Measurements from ENCODE around the gene ZBTB38. TPM values are rescaled to one million over a fixed set of nuclear protein-coding genes. Genes with fewer than 3 reads are reported as not detected.

ZBTB38 gene
- total and polyA plus RNA-seq, 2 donors (not counting 3 experiments of a cell fraction or from before 2014, with no cell fraction given), result 31.1 to 85.2 TPM

GRCh38 chr3:141372656-141373055 is 4.4 kb downstream of the ZBTB38 start:
- intact Hi-C loops (cut with micrococcal nuclease), result no loop called here
- Histone ChIP-seq H2AFZ (ENCODE audit: low read depth, low read length) (no peak overlapping the region), H3K9me1 (replicated peaks; ENCODE audit: control insufficient read depth, extremely low read depth, insufficient read depth, low read length) (no peaks in the 10 kb centered on the region), H3K9ac (replicated peaks; ENCODE audit: extremely low read depth, insufficient read depth, low read length) (no peak overlapping the region), H3K27me3 (ENCODE audit: control insufficient read depth in 2 of 2, insufficient read depth in 2 of 2, low read length in 2 of 2) (no peaks in the 10 kb centered on the region), H4K20me1 (replicated peaks; ENCODE audit: control insufficient read depth, extremely low read depth, insufficient read depth, low read length) (no peaks in the 10 kb centered on the region), H3K4me1 (ENCODE audit: control insufficient read depth, extremely low read depth, insufficient read depth, low read length) (peaks cover 27% of the 10 kb centered on the region), H3K79me2 (ENCODE audit: control insufficient read depth, insufficient read depth, low read length) (peaks cover 36% of the 10 kb centered on the region), H3K4me2 (ENCODE audit: insufficient read depth, low read length) (no peak overlapping the region), H3K9me3 (replicated peaks; ENCODE audit: control insufficient read depth, insufficient read depth, low read length) (no peaks in the 10 kb centered on the region), H3K4me3 (replicated peaks in 1 of 3; ENCODE audit: insufficient read depth in 1 of 3, low read depth in 1 of 3, low read length in 3 of 3) (no peak overlapping the region), H3K27ac (ENCODE audit: insufficient read depth, low read depth, low read length) (no peak overlapping the region), H3K36me3 (ENCODE audit: control insufficient read depth in 2 of 2, extremely low read depth in 1 of 2, insufficient read depth in 2 of 2, low read length in 2 of 2) (peaks cover 2 to 6% of the 10 kb centered on the region in 2 experiments)
- POLR2A ChIA-PET, result no interaction called here
- dilution Hi-C loops (cut with MboI; ENCODE audit: extremely low pct_ligation_motif_present, low sequenced_read_pairs), result no loop called here
- TF ChIP-seq MAX (IDR thresholded peaks at IDR 0.05; ENCODE audit: insufficient read depth, insufficient read length) (no peak), GATA2 (IDR thresholded peaks at IDR 0.05; ENCODE audit: insufficient read depth, insufficient read length, low read depth, low read length) (no peak), JUN (IDR thresholded peaks at IDR 0.05; ENCODE audit: borderline replicate concordance, insufficient read depth, insufficient read length, low read depth) (no peak), EZH2 (IDR thresholded peaks at IDR 0.05; ENCODE audit: borderline replicate concordance, low read depth, low read length, severe bottlenecking) (no peak), CTCF (IDR thresholded peaks at IDR 0.05; ENCODE audit: extremely low read depth in 1 of 2, insufficient read depth in 1 of 2, low read depth in 1 of 2, low read length in 2 of 2) (no peak), POLR2A (IDR thresholded peaks at IDR 0.05; ENCODE audit: low read depth, low read length) (no peak), POLR2AphosphoS5 (IDR thresholded peaks at IDR 0.05; ENCODE audit: insufficient read depth, low read depth, low read length) (no peak)
- BruUV-seq (replicated peaks), result no TSS peak
- CTCF ChIA-PET, result interaction anchor here (1.1 to 3.1 kb wide), 7 partner anchors 9 to 80 kb away, joined by 3 to 10 read pairs (median 6); no protein-coding TSS in a partner anchor
- DNase-seq (ENCODE audit: low read depth, low spot score) (no peak), FAIRE-seq (no peak)

Measured in endothelial cell of umbilical vein (primary cell).